GM23248 (cell line): Measurements from ENCODE around the gene PRLH. TPM values are rescaled to one million over a fixed set of nuclear protein-coding genes. Genes with fewer than 3 reads are reported as not detected.
A peak's percentile ranks its signal among the peaks of the same experiment; 100 is the strongest.

Source experiments
- DNase-seq: peaks from one replicate; pipeline ENCODE4 v3.0.0-alpha.2; 2015
- H2AFZ ChIP-seq: fragments of 200-600 bp; sonication (generic); 2 replicates; pipeline ENCODE4 v1.6.1; 2016; ENCODE audit warnings: antibody characterized with exemption
- H3F3A ChIP-seq: fragments of 200-600 bp; sonication (generic); 2 replicates; pipeline ENCODE4 v1.6.1; 2016; ENCODE audit warnings: mild to moderate bottlenecking, antibody characterized with exemption, mixed run types; ENCODE audit not compliant: insufficient read depth
- H3K27ac ChIP-seq: fragments of 200-600 bp; sonication (generic); 2 replicates; pipeline ENCODE4 v1.5.1; 2016; ENCODE audit warnings: mild to moderate bottlenecking
- H3K27me3 ChIP-seq: fragments of 200-600 bp; sonication (generic); replicated peaks from 2 replicates; pipeline ENCODE4 v1.6.1; 2016; ENCODE audit warnings: mild to moderate bottlenecking; ENCODE audit not compliant: insufficient read depth
- H3K36me3 ChIP-seq: fragments of 200-600 bp; sonication (generic); 2 replicates; pipeline ENCODE4 v1.6.1; 2016; ENCODE audit warnings: low read depth, mild to moderate bottlenecking
- H3K4me1 ChIP-seq: fragments of 200-600 bp; sonication (generic); 2 replicates; pipeline ENCODE4 v1.6.1; 2016; ENCODE audit warnings: mild to moderate bottlenecking; ENCODE audit not compliant: insufficient read depth
- H3K4me2 ChIP-seq: fragments of 200-600 bp; sonication (generic); one replicate; pipeline ENCODE4 v1.6.1; 2016; ENCODE audit warnings: mild to moderate bottlenecking; ENCODE audit not compliant: unreplicated experiment
- H3K4me3 ChIP-seq: fragments of 200-600 bp; sonication (generic); 2 replicates; pipeline ENCODE4 v1.5.1; 2016; ENCODE audit warnings: mild to moderate bottlenecking
- H3K79me2 ChIP-seq: fragments of 200-600 bp; sonication (generic); 2 replicates; pipeline ENCODE4 v1.6.1; 2016; ENCODE audit warnings: mild to moderate bottlenecking; ENCODE audit not compliant: insufficient read depth
- H3K9ac ChIP-seq: fragments of 200-600 bp; sonication (generic); 2 replicates; pipeline ENCODE4 v1.6.1; 2016; ENCODE audit warnings: mild to moderate bottlenecking
- H3K9me2 ChIP-seq: fragments of 200-600 bp; sonication (generic); 2 replicates; pipeline ENCODE4 v1.6.1; 2016; ENCODE audit warnings: mixed run types, mild to moderate bottlenecking, moderate library complexity; ENCODE audit not compliant: insufficient read depth
- H3K9me3 ChIP-seq: fragments of 200-600 bp; sonication (generic); one replicate; pipeline ENCODE4 v1.6.1; 2017; ENCODE audit warnings: low read depth
- H4K20me1 ChIP-seq: fragments of 200-600 bp; sonication (generic); 2 replicates; pipeline ENCODE4 v1.6.0; 2016; ENCODE audit not compliant: insufficient read depth
- EZH2 ChIP-seq: fragments of 200-600 bp; sonication (generic); IDR thresholded peaks from 2 replicates; pipeline ENCODE4 v1.6.1; 2018; ENCODE audit warnings: antibody characterized with exemption, mild to moderate bottlenecking; ENCODE audit not compliant: insufficient read depth, poor library complexity, severe bottlenecking
- EZH2phosphoT487 ChIP-seq: fragments of 200-600 bp; sonication (generic); IDR thresholded peaks from 2 replicates; pipeline ENCODE4 v1.6.1; 2018; ENCODE audit warnings: antibody characterized with exemption, moderate library complexity, mild to moderate bottlenecking, low read depth; ENCODE audit not compliant: insufficient read depth
- WGBS, 2 experiments: methylation state at CpG; one replicate each; pipeline ENCODE4 v1.1.6; 2015 to 2017; ENCODE audit warnings: low lambda C conversion rate in 2 of 2, low coverage in 1 of 2; ENCODE audit errors: missing lambda C conversion rate in 2 of 2; 5-methylcytosine and 5-hydroxymethylcytosine counted together
- in situ Hi-C: fragments of 300-500 bp; cut with MboI; formaldehyde crosslinking; loops from 2 replicates; pipeline ENCODE4 v1.15.0; 2020
- polyA plus RNA-seq: library from polyadenylated mRNA; unstranded; fragments of >200 nt; fragmentation: Nextera tagmentation; extraction: Ambion mirVana; gene quantifications from 2 replicates; pipeline ENCODE4 v1.2.1, GENCODE V29; 2016
- total RNA-seq: library from RNA; depleted of rRNA; stranded (reverse); fragments of >200 nt; shearing (Covaris generic); gene quantifications from 2 replicates; pipeline ENCODE4 v1.2.3, GENCODE V29; 2014

The PRLH gene
- total and polyA plus RNA-seq, 2 experiments from 2014 or later, result not detected

DNA sequence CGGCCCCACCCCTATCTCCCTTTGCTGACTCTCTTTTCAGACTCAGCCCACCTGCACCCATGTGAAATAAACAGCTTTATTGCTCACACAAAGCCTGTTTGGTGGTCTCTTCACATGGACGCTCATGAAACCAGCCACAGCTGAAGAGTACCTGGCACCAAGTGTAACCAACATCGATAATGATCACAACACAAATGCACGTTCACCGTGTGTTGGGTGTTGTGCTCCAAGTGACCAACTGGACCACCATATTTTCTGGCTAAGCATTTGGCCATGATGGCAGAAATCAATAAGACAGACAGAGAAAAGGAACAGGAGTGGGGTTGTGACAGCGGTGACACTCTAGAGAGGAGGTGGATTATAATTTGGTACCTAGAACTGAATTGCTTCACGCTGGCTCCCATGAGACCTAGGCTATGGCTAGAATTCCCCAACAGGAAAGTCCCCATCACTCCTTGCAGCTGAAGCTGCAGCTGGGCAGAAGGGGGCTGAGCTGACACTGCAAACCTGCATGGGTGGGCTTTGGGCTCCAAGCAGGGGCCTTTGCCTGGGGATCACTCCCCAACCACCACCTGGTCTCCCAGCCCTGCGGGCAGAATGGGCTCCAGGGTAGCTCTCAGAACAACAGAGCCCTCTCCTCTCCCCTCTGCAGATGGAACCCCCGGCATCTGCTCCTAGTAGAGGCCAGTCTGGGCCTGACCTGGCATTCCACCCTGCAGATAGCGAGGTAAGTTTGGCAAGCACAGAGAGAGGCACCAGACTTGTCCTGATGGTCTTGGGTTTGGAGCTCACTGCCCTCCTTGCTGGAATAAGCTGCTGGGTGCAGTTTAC lies 46.4 kb downstream of the PRLH start:
- Histone ChIP-seq H3K36me3 (no peaks in the 10 kb centered on the region), H3K4me3 (no peak overlapping the region), H4K20me1 (no peaks in the 10 kb centered on the region), H3K9ac (no peak overlapping the region), H2AFZ (no peak overlapping the region), H3F3A (peaks cover 39% of the 10 kb centered on the region), H3K4me2 (no peak overlapping the region), H3K27ac (no peak overlapping the region), H3K79me2 (no peaks in the 10 kb centered on the region), H3K9me3 (no peaks in the 10 kb centered on the region), H3K27me3 (no peaks in the 10 kb centered on the region), H3K9me2 (no peaks in the 10 kb centered on the region), H3K4me1 (peaks cover 24% of the 10 kb centered on the region)
- no peak for DNase-seq
- in situ Hi-C loops, result no loop called here
- 90 to 95% methylated on average over 10 of the region's 10 CpGs for WGBS, 2 experiments
- TF ChIP-seq EZH2phosphoT487 (no peak), EZH2 (no peak)

GRCh38 chr2:237613679-237614078 lies 47.3 kb downstream of the PRLH start:
- Histone ChIP-seq H3K4me1 (peaks cover 31% of the 10 kb centered on the region), H3K27ac (no peak overlapping the region), H3K4me2 (no peak overlapping the region), H3F3A (peaks cover 47% of the 10 kb centered on the region), H4K20me1 (no peaks in the 10 kb centered on the region), H3K9me2 (no peaks in the 10 kb centered on the region), H3K79me2 (no peaks in the 10 kb centered on the region), H3K27me3 (no peaks in the 10 kb centered on the region), H2AFZ (no peak overlapping the region), H3K4me3 (no peak overlapping the region), H3K9me3 (no peaks in the 10 kb centered on the region), H3K9ac (no peak overlapping the region), H3K36me3 (no peaks in the 10 kb centered on the region)
- in situ Hi-C loops, result no loop called here
- DNase-seq, result no peak
- TF ChIP-seq EZH2 (no peak), EZH2phosphoT487 (no peak)

- no peak for DNase-seq
- peaks cover 52% of the 10 kb centered on the region for H3F3A ChIP-seq
- no peak for TF ChIP-seq EZH2
- TF ChIP-seq EZH2phosphoT487, result no peak
- no peaks in the 10 kb centered on the region for H3K9me2 ChIP-seq
- no peaks in the 10 kb centered on the region for H3K36me3 ChIP-seq
- no peak overlapping the region for H3K9ac ChIP-seq
- H3K9me3 ChIP-seq, result no peaks in the 10 kb centered on the region
- no peaks in the 10 kb centered on the region for H3K79me2 ChIP-seq
- H3K27me3 ChIP-seq, result no peaks in the 10 kb centered on the region
- H3K27ac ChIP-seq, result no peak overlapping the region
- H4K20me1 ChIP-seq, result no peaks in the 10 kb centered on the region
- no peak overlapping the region for H3K4me2 ChIP-seq
- H3K4me3 ChIP-seq, result no peak overlapping the region
- H2AFZ ChIP-seq, result no peak overlapping the region
- in situ Hi-C loops, result no loop called here
- peaks cover 35% of the 10 kb centered on the region for H3K4me1 ChIP-seq
- 86 to 87% methylated on average over 9 of the region's 9 CpGs for WGBS, 2 experiments
Observed at GRCh38 chr2:237614151-237614720, 47.9 kb downstream of the PRLH start.

- no peak for DNase-seq
- no peak for TF ChIP-seq EZH2
- TF ChIP-seq EZH2phosphoT487, result no peak
- H3K27ac ChIP-seq, result peak overlapping the region; percentile 81
- no peaks in the 10 kb centered on the region for H3K36me3 ChIP-seq
- in situ Hi-C loops, result no loop called here
- no peaks in the 10 kb centered on the region for H3K9me2 ChIP-seq
- H4K20me1 ChIP-seq, result no peaks in the 10 kb centered on the region
- H3K4me1 ChIP-seq, result peaks cover 35% of the 10 kb centered on the region
- H3K9me3 ChIP-seq, result no peaks in the 10 kb centered on the region
- H3K4me3 ChIP-seq, result 0 out of 2 replicates have a peak overlapping the region, but pooled peaks have one; percentile 13
- H3K27me3 ChIP-seq, result no peaks in the 10 kb centered on the region
- WGBS, 2 experiments, result 35 to 36% methylated on average over 4 of the region's 4 CpGs
- H3F3A ChIP-seq, result peaks cover 53% of the 10 kb centered on the region
- H3K79me2 ChIP-seq, result no peaks in the 10 kb centered on the region
- H2AFZ ChIP-seq, result peak overlapping the region; percentile 58
- peak overlapping the region; percentile 55 for H3K9ac ChIP-seq
- H3K4me2 ChIP-seq, result peak overlapping the region; percentile 54
Observed at GRCh38 chr2:237615631-237616249, 49.4 kb downstream of the PRLH start.
